ENCODE data around the gene RNLS. TPM values are rescaled to one million over a fixed set of nuclear protein-coding genes. Genes with fewer than 3 reads are reported as not detected.

The RNLS gene
- total RNA-seq, 1 experiment from 2014 or later = 8.1 TPM

DNA sequence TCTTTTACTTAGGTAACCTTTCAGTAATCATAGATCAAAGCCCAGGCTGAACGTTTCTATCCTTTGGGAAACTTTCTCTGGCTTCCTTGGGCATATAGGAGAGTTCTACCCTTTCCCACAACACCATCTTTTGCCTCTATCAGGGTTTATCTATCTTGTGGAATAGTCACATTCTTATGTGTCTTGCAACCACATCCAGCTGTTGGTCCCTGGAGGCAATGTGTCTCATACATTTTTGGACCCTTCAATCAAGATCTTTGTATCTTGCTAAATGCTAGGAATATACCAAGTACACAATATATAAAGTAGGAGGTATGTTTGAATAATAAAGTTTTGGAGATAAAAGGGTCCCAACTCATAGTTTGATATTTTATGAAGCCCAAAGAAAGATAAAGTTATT is 121.7 kb downstream of the RNLS start:
- Histone ChIP-seq H3K27ac (ENCODE audit: low read depth, low read length, poor library complexity, severe bottlenecking) (no peak overlapping the region), H3K36me3 (ENCODE audit: insufficient read depth, low read length, poor library complexity, severe bottlenecking) (no peaks in the 10 kb centered on the region), H3K9me3 (ENCODE audit: low read depth, low read length, poor library complexity, severe bottlenecking) (no peaks in the 10 kb centered on the region), H3K27me3 (replicated peaks; ENCODE audit: insufficient read depth, low read depth, low read length, poor library complexity) (no peaks in the 10 kb centered on the region), H3K4me1 (ENCODE audit: insufficient read depth, low read length, poor library complexity, severe bottlenecking) (no peaks in the 10 kb centered on the region), H3K4me3 (ENCODE audit: low read depth, low read length, poor library complexity, severe bottlenecking) (no peak overlapping the region)
- CTCF ChIA-PET = no interaction called here
- intact Hi-C loops (cut with micrococcal nuclease; ENCODE audit: unreplicated experiment) = no loop called here
- BruUV-seq (replicated peaks) = no TSS peak
- TF ChIP-seq, protein P1, sequence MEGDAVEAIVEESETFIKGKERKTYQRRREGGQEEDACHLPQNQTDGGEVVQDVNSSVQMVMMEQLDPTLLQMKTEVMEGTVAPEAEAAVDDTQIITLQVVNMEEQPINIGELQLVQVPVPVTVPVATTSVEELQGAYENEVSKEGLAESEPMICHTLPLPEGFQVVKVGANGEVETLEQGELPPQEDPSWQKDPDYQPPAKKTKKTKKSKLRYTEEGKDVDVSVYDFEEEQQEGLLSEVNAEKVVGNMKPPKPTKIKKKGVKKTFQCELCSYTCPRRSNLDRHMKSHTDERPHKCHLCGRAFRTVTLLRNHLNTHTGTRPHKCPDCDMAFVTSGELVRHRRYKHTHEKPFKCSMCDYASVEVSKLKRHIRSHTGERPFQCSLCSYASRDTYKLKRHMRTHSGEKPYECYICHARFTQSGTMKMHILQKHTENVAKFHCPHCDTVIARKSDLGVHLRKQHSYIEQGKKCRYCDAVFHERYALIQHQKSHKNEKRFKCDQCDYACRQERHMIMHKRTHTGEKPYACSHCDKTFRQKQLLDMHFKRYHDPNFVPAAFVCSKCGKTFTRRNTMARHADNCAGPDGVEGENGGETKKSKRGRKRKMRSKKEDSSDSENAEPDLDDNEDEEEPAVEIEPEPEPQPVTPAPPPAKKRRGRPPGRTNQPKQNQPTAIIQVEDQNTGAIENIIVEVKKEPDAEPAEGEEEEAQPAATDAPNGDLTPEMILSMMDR (conservative IDR thresholded peaks at IDR 0.05; ENCODE audit: low read depth, low read length) = no peak
- no peak for TF ChIP-seq EZH2 (IDR thresholded peaks at IDR 0.05; ENCODE audit: borderline replicate concordance, low read depth, low read length, poor library complexity, severe bottlenecking)
- DNase-seq (ENCODE audit: low spot score) = no peak
- POLR2A ChIA-PET (ENCODE audit: low non-redundant PET) = no interaction called here

DNA sequence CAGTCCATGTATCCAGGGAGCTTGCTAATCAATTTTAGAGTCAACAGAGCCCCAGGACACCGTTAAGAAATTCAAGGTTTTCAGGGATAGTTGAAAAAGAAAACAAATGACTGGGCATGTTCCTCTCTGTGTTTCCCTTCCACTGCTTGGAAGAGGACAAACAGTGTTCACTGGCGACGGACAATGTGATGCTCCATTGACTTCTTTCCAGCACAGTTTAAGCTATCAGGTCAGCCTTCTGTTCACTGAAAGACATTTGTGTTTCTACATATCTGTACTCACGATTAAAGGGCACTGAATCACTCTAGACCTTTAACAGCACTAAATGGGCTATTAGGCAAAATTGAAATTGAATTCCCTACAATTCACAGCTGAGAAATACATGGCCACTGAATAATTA is 123.6 kb downstream of the RNLS start:
- H3K27ac ChIP-seq (ENCODE audit: low read depth, low read length, poor library complexity, severe bottlenecking) = no peak overlapping the region
- H3K4me1 ChIP-seq (ENCODE audit: insufficient read depth, low read length, poor library complexity, severe bottlenecking) = no peaks in the 10 kb centered on the region
- no peak overlapping the region for H3K4me3 ChIP-seq (ENCODE audit: low read depth, low read length, poor library complexity, severe bottlenecking)
- CTCF ChIA-PET = no interaction called here
- no TSS peak for BruUV-seq (replicated peaks)
- TF ChIP-seq, protein P1 (conservative IDR thresholded peaks at IDR 0.05; ENCODE audit: low read depth, low read length) = no peak
- no peak for TF ChIP-seq EZH2 (IDR thresholded peaks at IDR 0.05; ENCODE audit: borderline replicate concordance, low read depth, low read length, poor library complexity, severe bottlenecking)
- intact Hi-C loops (cut with micrococcal nuclease; ENCODE audit: unreplicated experiment) = no loop called here
- POLR2A ChIA-PET (ENCODE audit: low non-redundant PET) = no interaction called here
- H3K9me3 ChIP-seq (ENCODE audit: low read depth, low read length, poor library complexity, severe bottlenecking) = no peaks in the 10 kb centered on the region
- DNase-seq (ENCODE audit: low spot score) = no peak
- H3K36me3 ChIP-seq (ENCODE audit: insufficient read depth, low read length, poor library complexity, severe bottlenecking) = no peaks in the 10 kb centered on the region
- H3K27me3 ChIP-seq (replicated peaks; ENCODE audit: insufficient read depth, low read depth, low read length, poor library complexity) = no peaks in the 10 kb centered on the region

DNA sequence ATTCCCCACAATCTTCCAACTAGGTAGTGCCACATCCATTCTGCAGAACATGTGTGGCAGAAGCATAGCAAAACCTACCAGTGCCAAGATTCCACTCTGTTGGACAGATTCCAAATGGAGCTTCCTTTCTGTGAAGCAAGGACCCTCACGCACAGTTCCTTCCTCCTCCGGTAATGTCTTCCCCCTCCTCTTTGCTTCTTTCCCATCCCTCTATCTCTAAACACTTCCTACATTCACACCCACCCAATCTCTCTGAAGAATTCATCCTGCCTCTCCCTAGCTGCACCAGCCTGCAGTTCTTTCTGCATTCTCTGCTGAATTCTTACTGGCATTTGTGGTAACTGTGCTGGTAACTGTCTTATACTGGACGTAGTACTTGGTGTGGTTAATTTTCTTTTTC is 124.9 kb downstream of the RNLS start:
- BruUV-seq (replicated peaks) = no TSS peak
- POLR2A ChIA-PET (ENCODE audit: low non-redundant PET) = no interaction called here
- DNase-seq (ENCODE audit: low spot score) = no peak
- no peaks in the 10 kb centered on the region for H3K36me3 ChIP-seq (ENCODE audit: insufficient read depth, low read length, poor library complexity, severe bottlenecking)
- intact Hi-C loops (cut with micrococcal nuclease; ENCODE audit: unreplicated experiment) = no loop called here
- no peak for TF ChIP-seq EZH2 (IDR thresholded peaks at IDR 0.05; ENCODE audit: borderline replicate concordance, low read depth, low read length, poor library complexity, severe bottlenecking)
- H3K4me1 ChIP-seq (ENCODE audit: insufficient read depth, low read length, poor library complexity, severe bottlenecking) = no peaks in the 10 kb centered on the region
- no peak overlapping the region for H3K27ac ChIP-seq (ENCODE audit: low read depth, low read length, poor library complexity, severe bottlenecking)
- no peaks in the 10 kb centered on the region for H3K9me3 ChIP-seq (ENCODE audit: low read depth, low read length, poor library complexity, severe bottlenecking)
- H3K27me3 ChIP-seq (replicated peaks; ENCODE audit: insufficient read depth, low read depth, low read length, poor library complexity) = no peaks in the 10 kb centered on the region
- H3K4me3 ChIP-seq (ENCODE audit: low read depth, low read length, poor library complexity, severe bottlenecking) = no peak overlapping the region
- CTCF ChIA-PET = interaction anchor here (0.7 kb wide), 1 partner anchor 15 kb away, joined by 3 read pairs; no protein-coding TSS in a partner anchor

DNA sequence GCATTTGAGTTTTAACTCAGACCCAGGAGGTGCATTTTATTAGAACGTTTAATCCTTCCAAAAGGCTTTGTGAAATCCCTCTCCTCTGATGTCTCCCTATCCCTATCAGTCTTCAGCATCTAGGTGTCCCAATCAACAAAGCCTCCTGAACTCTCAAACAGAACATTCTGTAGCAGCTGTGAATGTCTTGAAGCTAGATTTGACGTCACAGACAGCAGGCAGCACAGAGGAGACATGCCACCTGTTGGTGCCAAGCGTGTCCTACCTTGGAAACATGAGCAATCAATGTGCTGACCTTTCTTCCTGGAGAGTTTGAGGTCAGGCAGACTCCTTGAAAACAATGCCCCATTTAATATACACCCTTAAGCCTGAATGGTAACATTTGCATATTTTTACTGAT is 125.5 kb downstream of the RNLS start:
- Histone ChIP-seq H3K27me3 (replicated peaks; ENCODE audit: insufficient read depth, low read depth, low read length, poor library complexity) (no peaks in the 10 kb centered on the region), H3K4me1 (ENCODE audit: insufficient read depth, low read length, poor library complexity, severe bottlenecking) (no peaks in the 10 kb centered on the region), H3K36me3 (ENCODE audit: insufficient read depth, low read length, poor library complexity, severe bottlenecking) (no peaks in the 10 kb centered on the region), H3K9me3 (ENCODE audit: low read depth, low read length, poor library complexity, severe bottlenecking) (no peaks in the 10 kb centered on the region), H3K4me3 (ENCODE audit: low read depth, low read length, poor library complexity, severe bottlenecking) (no peak overlapping the region), H3K27ac (ENCODE audit: low read depth, low read length, poor library complexity, severe bottlenecking) (no peak overlapping the region)
- ChIA-PET CTCF (no interaction called here), POLR2A (ENCODE audit: low non-redundant PET) (no interaction called here)
- BruUV-seq (replicated peaks) = no TSS peak
- intact Hi-C loops (cut with micrococcal nuclease; ENCODE audit: unreplicated experiment) = no loop called here
- TF ChIP-seq, protein P1 (conservative IDR thresholded peaks at IDR 0.05; ENCODE audit: low read depth, low read length) = no peak
- TF ChIP-seq EZH2 (IDR thresholded peaks at IDR 0.05; ENCODE audit: borderline replicate concordance, low read depth, low read length, poor library complexity, severe bottlenecking) = no peak
- DNase-seq (ENCODE audit: low spot score) = no peak

Data from A673 (cell line).